HCT116 (cell line): ENCODE data around the gene RFLNA. TPM values are rescaled to one million over a fixed set of nuclear protein-coding genes. Genes with fewer than 3 reads are reported as not detected.

Experiments used
- ATAC-seq: fragments of 200-7000 bp; cut with Tn5 transposase; 2 replicates; pipeline ENCODE4 v1.9.1; 2020; ENCODE audit warnings: mild to moderate bottlenecking, moderate library complexity
- BruUV-seq: library from RNA; stranded (reverse); fragments of 400-500 nt; replicated peaks from 2 replicates; lab custom pipeline; 2021; lab: Mats Ljungman, UMichigan
- CTCF ChIA-PET: fragments of 300-600 bp; sonication (Branson Sonifier 250); formaldehyde crosslinking; loops from one replicate; lab custom pipeline; 2021; ENCODE audit warnings: antibody characterized with exemption; lab: Charles Lee
- POLR2A ChIA-PET: fragments of 300-600, 350-600 bp; sonication (Branson Sonifier 250); formaldehyde crosslinking; loops from one replicate; lab custom pipeline; 2021; ENCODE audit warnings: antibody characterized with exemption; lab: Charles Lee
- RAD21 ChIA-PET, 2 experiments: fragments of 300-600 bp; sonication (Branson Sonifier 250); formaldehyde crosslinking; loops; one replicate each; lab custom pipeline; 2023; ENCODE audit warnings: low total read pairs in 2 of 2; ENCODE audit not compliant: uncharacterized antibody in 2 of 2, unreplicated experiment in 2 of 2, low non-redundant PET in 1 of 2; lab: Charles Lee
- DNase-seq: peaks from one replicate; pipeline ENCODE4 v3.0.0-alpha.2; 2010; ENCODE audit warnings: low read depth, low spot score
- H2AFZ ChIP-seq: fragments of 200-600 bp; shearing (Covaris generic), sonication (generic); 2 replicates; pipeline ENCODE4 v1.6.1; 2017; ENCODE audit warnings: low read depth, mixed run types, mixed read lengths, antibody characterized with exemption, low read length; ENCODE audit not compliant: poor library complexity, severe bottlenecking
- H3K27ac ChIP-seq: 2 replicates; pipeline ENCODE4 v1.5.1; 2012; ENCODE audit warnings: low read depth, low read length
- H3K27me3 ChIP-seq: fragments of 200-600 bp; sonication (generic); 2 replicates; pipeline ENCODE4 v1.6.1; 2016; ENCODE audit warnings: mixed run types, low read length, mixed read lengths; ENCODE audit not compliant: insufficient read depth
- H3K36me3 ChIP-seq, 2 experiments: fragments of 200-500 bp in 1 of 2; fragments of 200-600 bp in 1 of 2; sonication (Bioruptor generic) in 1 of 2; sonication (generic) in 1 of 2; 2 replicates each; pipeline versions ENCODE4 v1.5.1 to v1.6.1; 2014 to 2016; ENCODE audit warnings: low read length in 2 of 2, inconsistent platforms in 1 of 2, mixed read lengths in 1 of 2, mixed run types in 1 of 2; ENCODE audit not compliant: insufficient read depth in 2 of 2, control insufficient read depth in 1 of 2
- H3K4me1 ChIP-seq, 2 experiments: fragments of 200-600 bp in 1 of 2; sonication (generic) in 1 of 2; 2 replicates each; pipeline versions ENCODE4 v1.5.1 to v1.6.1; 2012 to 2017; ENCODE audit warnings: low read length in 2 of 2, inconsistent platforms in 1 of 2, mild to moderate bottlenecking in 1 of 2, mixed read lengths in 1 of 2, mixed run types in 1 of 2, moderate library complexity in 1 of 2; ENCODE audit not compliant: insufficient read depth in 2 of 2, control insufficient read depth in 1 of 2
- H3K4me2 ChIP-seq: fragments of 200-600 bp; sonication (generic); 2 replicates; pipeline ENCODE4 v1.6.1; 2017; ENCODE audit warnings: mixed run types, low read length, mixed read lengths
- H3K4me3 ChIP-seq, 2 experiments: fragments of 200-600 bp in 1 of 2; sonication (generic) in 1 of 2; replicated peaks in 1 of 2; 2 replicates each; pipeline ENCODE4 v1.5.1; 2011 to 2016; ENCODE audit warnings: low read length in 2 of 2, control low read depth in 1 of 2, low read depth in 1 of 2, mild to moderate bottlenecking in 1 of 2, mixed read lengths in 1 of 2, mixed run types in 1 of 2
- H3K79me2 ChIP-seq: fragments of 200-600 bp; sonication (generic); 2 replicates; pipeline ENCODE4 v1.6.1; 2017; ENCODE audit warnings: mild to moderate bottlenecking, mixed run types, low read length, moderate library complexity, mixed read lengths; ENCODE audit not compliant: insufficient read depth
- H3K9ac ChIP-seq: fragments of 200-600 bp; sonication (generic); 2 replicates; pipeline ENCODE4 v1.6.1; 2016; ENCODE audit warnings: low read length, mixed read lengths
- H3K9me2 ChIP-seq: fragments of 200-600 bp; sonication (generic), shearing (Covaris generic); 2 replicates; pipeline ENCODE4 v1.6.1; 2017; ENCODE audit warnings: mixed run types, mild to moderate bottlenecking, moderate library complexity; ENCODE audit not compliant: insufficient read depth
- H3K9me3 ChIP-seq, 2 experiments: fragments of 200-500 bp in 1 of 2; fragments of 200-600 bp in 1 of 2; sonication (Bioruptor generic) in 1 of 2; sonication (generic) in 1 of 2; 2 replicates each; pipeline ENCODE4 v1.6.1; 2014 to 2017; ENCODE audit warnings: low read length in 2 of 2, mixed read lengths in 2 of 2, inconsistent platforms in 1 of 2, low read depth in 1 of 2, mild to moderate bottlenecking in 1 of 2, mixed run types in 1 of 2, moderate library complexity in 1 of 2; ENCODE audit not compliant: control insufficient read depth in 1 of 2, insufficient read depth in 1 of 2
- H4K20me1 ChIP-seq: fragments of 200-600 bp; sonication (generic), shearing (Covaris generic); 2 replicates; pipeline ENCODE4 v1.6.1; 2017; ENCODE audit warnings: mixed run types, mild to moderate bottlenecking, moderate library complexity; ENCODE audit not compliant: insufficient read depth
- CBX3 ChIP-seq: IDR thresholded peaks from 2 replicates; pipeline ENCODE4 v1.6.1; 2012; ENCODE audit warnings: low read depth
- CEBPB ChIP-seq: IDR thresholded peaks from 2 replicates; pipeline ENCODE4 v1.6.1; 2012; ENCODE audit warnings: low read depth
- CTCF ChIP-seq, 3 experiments: fragments of 200-600 bp in 1 of 3; sonication (generic) in 1 of 3; IDR thresholded peaks in 2 of 3; conservative IDR thresholded peaks in 1 of 3; 2 replicates each; pipeline ENCODE4 v1.5.1; 2012 to 2017; ENCODE audit warnings: low read depth in 2 of 3, low read length in 2 of 3, antibody characterized with exemption in 1 of 3, borderline replicate concordance in 1 of 3, control low read depth in 1 of 3, mild to moderate bottlenecking in 1 of 3, mixed read lengths in 1 of 3, mixed run types in 1 of 3, moderate library complexity in 1 of 3; ENCODE audit not compliant: insufficient read depth in 1 of 3
- EZH2phosphoT487 ChIP-seq: fragments of 200-600 bp; IDR thresholded peaks from 2 replicates; pipeline ENCODE4 v1.6.1; 2018; ENCODE audit warnings: antibody characterized with exemption, borderline replicate concordance
- FOSL1 ChIP-seq: IDR thresholded peaks from 2 replicates; pipeline ENCODE4 v1.6.1; 2012; ENCODE audit warnings: low read depth
- JUND ChIP-seq: IDR thresholded peaks from 2 replicates; pipeline ENCODE4 v1.6.1; 2012
- RAD21 ChIP-seq: IDR thresholded peaks from 2 replicates; pipeline ENCODE4 v1.6.1; 2012; ENCODE audit warnings: low read depth, mild to moderate bottlenecking
- TCF7L2 ChIP-seq: IDR thresholded peaks from 2 replicates; pipeline ENCODE4 v1.7.0; 2011; ENCODE audit warnings: borderline replicate concordance, inconsistent platforms; ENCODE audit not compliant: insufficient read depth, insufficient read length; ENCODE audit errors: extremely low read depth
- intact Hi-C: fragments of 100-400 bp; cut with micrococcal nuclease; formaldehyde crosslinking; loops from 2 replicates; pipeline ENCODE4 v1.10.0; 2022
- total RNA-seq: library from RNA; stranded (reverse); gene quantifications from one replicate; pipeline ENCODE4 v1.2.1, GENCODE V29; 2021; ENCODE audit not compliant: unreplicated experiment
- TF ChIP-seq, protein P1 (sequence below): IDR thresholded peaks from 2 replicates; pipeline ENCODE4 v1.6.1; 2011; ENCODE audit warnings: mild to moderate bottlenecking, low read length, moderate library complexity; ENCODE audit not compliant: insufficient replicate concordance; ENCODE audit errors: extremely low read depth
- TF ChIP-seq, protein P2 (sequence below): IDR thresholded peaks from 2 replicates; pipeline ENCODE4 v1.6.1; 2012

Gene RFLNA
- total RNA-seq, 1 experiment from 2014 or later = not detected

GRCh38 chr12:124306686-124307555 lies 12.0 kb downstream of the RFLNA start:
- no peak overlapping the region for H3K4me2 ChIP-seq
- no peak overlapping the region for H3K27ac ChIP-seq
- no peaks in the 10 kb centered on the region for H3K9me3 ChIP-seq
- ATAC-seq = no peak
- H2AFZ ChIP-seq = no peak overlapping the region
- ChIA-PET RAD21 (no interaction called here), POLR2A (no interaction called here), CTCF (no interaction called here)
- no peak for TF ChIP-seq CTCF (IDR thresholded peaks at IDR 0.05 in 2 of 3, conservative IDR thresholded peaks at IDR 0.05 in 1 of 3; ENCODE audit: borderline replicate concordance in 1 of 3, insufficient read depth in 1 of 3, low read depth in 2 of 3, low read length in 2 of 3)
- no peak for TF ChIP-seq CEBPB
- TF ChIP-seq RAD21 = no peak
- no peak for TF ChIP-seq EZH2phosphoT487
- TF ChIP-seq, protein P1, sequence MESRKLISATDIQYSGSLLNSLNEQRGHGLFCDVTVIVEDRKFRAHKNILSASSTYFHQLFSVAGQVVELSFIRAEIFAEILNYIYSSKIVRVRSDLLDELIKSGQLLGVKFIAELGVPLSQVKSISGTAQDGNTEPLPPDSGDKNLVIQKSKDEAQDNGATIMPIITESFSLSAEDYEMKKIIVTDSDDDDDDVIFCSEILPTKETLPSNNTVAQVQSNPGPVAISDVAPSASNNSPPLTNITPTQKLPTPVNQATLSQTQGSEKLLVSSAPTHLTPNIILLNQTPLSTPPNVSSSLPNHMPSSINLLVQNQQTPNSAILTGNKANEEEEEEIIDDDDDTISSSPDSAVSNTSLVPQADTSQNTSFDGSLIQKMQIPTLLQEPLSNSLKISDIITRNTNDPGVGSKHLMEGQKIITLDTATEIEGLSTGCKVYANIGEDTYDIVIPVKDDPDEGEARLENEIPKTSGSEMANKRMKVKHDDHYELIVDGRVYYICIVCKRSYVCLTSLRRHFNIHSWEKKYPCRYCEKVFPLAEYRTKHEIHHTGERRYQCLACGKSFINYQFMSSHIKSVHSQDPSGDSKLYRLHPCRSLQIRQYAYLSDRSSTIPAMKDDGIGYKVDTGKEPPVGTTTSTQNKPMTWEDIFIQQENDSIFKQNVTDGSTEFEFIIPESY = no peak
- no peak for TF ChIP-seq CBX3
- no peak for TF ChIP-seq TCF7L2
- TF ChIP-seq FOSL1 = no peak
- TF ChIP-seq, protein P2, sequence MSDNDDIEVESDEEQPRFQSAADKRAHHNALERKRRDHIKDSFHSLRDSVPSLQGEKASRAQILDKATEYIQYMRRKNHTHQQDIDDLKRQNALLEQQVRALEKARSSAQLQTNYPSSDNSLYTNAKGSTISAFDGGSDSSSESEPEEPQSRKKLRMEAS = no peak
- TF ChIP-seq JUND = no peak
- no peaks in the 10 kb centered on the region for H3K36me3 ChIP-seq
- no peak overlapping the region for H3K4me3 ChIP-seq
- H3K9ac ChIP-seq = no peak overlapping the region
- H3K79me2 ChIP-seq = no peaks in the 10 kb centered on the region
- H4K20me1 ChIP-seq = no peaks in the 10 kb centered on the region
- intact Hi-C loops = no loop called here
- DNase-seq = no peak
- no peaks in the 10 kb centered on the region for H3K4me1 ChIP-seq
- H3K27me3 ChIP-seq = no peaks in the 10 kb centered on the region
- H3K9me2 ChIP-seq = no peaks in the 10 kb centered on the region
- no TSS peak for BruUV-seq
